Uterus (tissue), 4 donors: ENCODE measurements around the gene RASL12. TPM values are rescaled to one million over a fixed set of nuclear protein-coding genes. Genes with fewer than 3 reads are reported as not detected.

ENCODE experiments used
- DNase-seq, 2 donors: peaks; one replicate each; pipeline ENCODE4 v3.0.0-alpha.2; 2019 to 2020
- H3K27ac ChIP-seq, 2 donors: fragments of 200-600 bp; sonication (generic); 1 replicate in 1 of 2; 2 replicates in 1 of 2; pipeline ENCODE4 v1.5.1; 2016 to 2018
- H3K27me3 ChIP-seq, 2 donors: fragments of 200-600 bp; sonication (generic); one replicate each; pipeline ENCODE4 v1.5.1; 2018 to 2019; ENCODE audit warnings: control low read depth in 1 of 2
- H3K36me3 ChIP-seq, 2 donors: fragments of 200-600 bp; sonication (generic); one replicate each; pipeline ENCODE4 v1.5.1; 2019; ENCODE audit warnings: control low read depth in 1 of 2
- H3K4me1 ChIP-seq, 2 donors: fragments of 200-600 bp; sonication (generic); one replicate each; pipeline ENCODE4 v1.5.1; 2018 to 2019; ENCODE audit warnings: control low read depth in 1 of 2
- H3K4me3 ChIP-seq, 2 donors: fragments of 200-600 bp; sonication (generic); 1 replicate in 1 of 2; 2 replicates in 1 of 2; pipeline ENCODE4 v1.5.1; 2018 to 2019; ENCODE audit warnings: mild to moderate bottlenecking in 1 of 2
- H3K9me3 ChIP-seq, 2 donors: fragments of 200-600 bp; sonication (generic); one replicate each; pipeline ENCODE4 v1.5.1; 2019; ENCODE audit warnings: control low read depth in 1 of 2
- POLR2A ChIP-seq, 2 donors: fragments of 450-650 bp; IDR thresholded peaks; one replicate each; pipeline ENCODE4 v1.6.1; 2016; ENCODE audit warnings: antibody characterized with exemption in 2 of 2, mild to moderate bottlenecking in 1 of 2, moderate library complexity in 1 of 2
- intact Hi-C: fragments of 100-400 bp; cut with DNase I; formaldehyde crosslinking; loops from one replicate; pipeline ENCODE4 v1.15.1; 2023; ENCODE audit warnings: low total_unique reads
- total RNA-seq, 4 donors: library from RNA; depleted of rRNA in 3 of 4; stranded (reverse); fragments of >200 nt in 3 of 4; gene quantifications; one replicate each; pipeline versions ENCODE4 v1.1.0 to v1.2.4, GENCODE V29; 2014 to 2023
- TF ChIP-seq, protein P1 (sequence below), 4 experiments: fragments of 200-600 bp in 2 of 4; fragments of 450-650 bp in 2 of 4; sonication (generic) in 2 of 4; IDR thresholded peaks; one replicate each; pipeline ENCODE4 v1.5.1; 2016 to 2019; ENCODE audit warnings: antibody characterized with exemption in 4 of 4, mild to moderate bottlenecking in 2 of 4, moderate library complexity in 1 of 4
- donor health status: DM: yes; HTN: yes; CAD: no.

RASL12 gene
- total RNA-seq, 4 donors from 2014 or later: 65.3 to 116 (median 76.6) TPM

DNA sequence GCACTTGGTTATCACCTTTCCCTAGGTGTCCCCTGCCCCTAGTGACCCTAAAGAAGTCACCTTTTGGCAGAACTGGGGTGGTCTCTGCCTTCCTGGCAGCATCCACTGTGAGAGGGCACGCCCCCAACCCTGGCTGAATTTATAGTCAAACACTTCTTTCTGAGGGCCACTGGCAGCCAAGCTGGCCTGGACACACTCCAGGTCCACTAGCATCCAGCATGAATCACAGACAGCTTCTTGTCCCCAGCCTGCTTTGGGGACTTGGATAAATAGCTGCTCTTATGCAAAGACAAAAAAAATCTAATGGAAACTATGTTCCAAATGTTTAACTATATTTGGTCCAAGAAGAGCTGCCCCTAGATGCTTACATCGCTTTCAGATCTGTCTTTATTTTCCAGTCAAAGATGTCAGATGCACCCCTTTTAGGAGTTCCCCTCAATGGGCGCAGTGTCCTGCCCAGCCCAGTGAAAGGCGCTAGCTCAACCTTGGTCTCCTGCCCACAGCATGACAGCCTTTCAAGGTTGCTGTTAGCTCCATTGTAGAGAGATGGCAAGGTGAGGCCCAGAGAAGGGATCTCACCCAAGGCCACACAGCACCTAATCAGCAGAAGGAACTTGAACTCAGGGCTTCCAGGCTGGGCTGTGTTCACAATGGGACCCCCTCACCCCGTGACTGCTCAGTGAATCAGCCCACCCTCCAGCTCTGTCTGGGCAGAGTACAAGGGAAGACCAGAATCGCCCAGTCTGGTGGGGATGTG lies 7.0 kb downstream of the RASL12 start:
- Histone ChIP-seq H3K4me3 (no peak overlapping the region), H3K4me1 (peaks cover 0 to 4% of the 10 kb centered on the region in 2 donors)

DNA sequence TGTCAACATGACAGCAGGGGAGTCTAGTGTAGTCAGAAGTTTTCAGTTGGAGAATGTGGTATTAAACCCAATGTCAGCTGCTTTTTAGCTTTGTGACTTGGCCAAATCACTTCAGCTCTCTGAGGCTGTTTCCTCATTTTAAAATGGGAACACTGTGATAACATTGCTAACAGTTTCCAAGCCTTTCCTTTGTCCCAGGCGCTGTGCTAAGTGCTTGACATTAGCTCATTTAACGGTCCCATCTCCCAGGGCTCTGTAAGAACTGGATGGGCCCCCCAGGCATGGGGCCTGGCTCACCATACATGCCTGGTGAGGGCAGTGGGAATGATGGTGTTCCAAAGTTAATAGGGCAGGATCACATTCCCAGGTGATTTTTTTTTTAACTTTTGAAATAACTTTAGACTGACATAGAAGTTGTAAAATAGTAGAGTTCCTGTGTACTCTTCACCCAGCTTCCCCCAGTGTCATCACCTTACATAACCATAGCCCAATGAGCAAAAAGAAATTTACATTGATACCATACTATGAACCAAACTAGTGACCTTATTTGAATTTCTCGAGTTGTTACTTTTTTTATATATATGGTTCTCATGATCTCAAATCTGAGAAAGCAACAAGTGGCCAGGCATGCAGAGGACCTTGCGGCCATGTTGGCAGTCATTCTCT lies 7.7 kb downstream of the RASL12 start:
- intact Hi-C loops: no loop called here
- H3K36me3 ChIP-seq: no peaks in the 10 kb centered on the region
- TF ChIP-seq POLR2A (IDR thresholded peaks at IDR 0.05): no peak
- H3K4me3 ChIP-seq: no peak overlapping the region
- no peaks in the 10 kb centered on the region for H3K27me3 ChIP-seq
- H3K4me1 ChIP-seq: peaks cover 2 to 3% of the 10 kb centered on the region in 2 donors
- no peak for DNase-seq
- H3K27ac ChIP-seq: peak overlapping the region; percentile 80 to 98
- H3K9me3 ChIP-seq: no peaks in the 10 kb centered on the region

More for the DNA sequence above, 7.0 kb downstream of the RASL12 start:
- no peaks in the 10 kb centered on the region for H3K9me3 ChIP-seq
- no peaks in the 10 kb centered on the region for H3K27me3 ChIP-seq
- no peak for DNase-seq
- peak overlapping the region; percentile 80 to 98 for H3K27ac ChIP-seq
- H3K36me3 ChIP-seq: no peaks in the 10 kb centered on the region
- intact Hi-C loops: no loop called here
- no peak for TF ChIP-seq POLR2A (IDR thresholded peaks at IDR 0.05)
- TF ChIP-seq, protein P1, sequence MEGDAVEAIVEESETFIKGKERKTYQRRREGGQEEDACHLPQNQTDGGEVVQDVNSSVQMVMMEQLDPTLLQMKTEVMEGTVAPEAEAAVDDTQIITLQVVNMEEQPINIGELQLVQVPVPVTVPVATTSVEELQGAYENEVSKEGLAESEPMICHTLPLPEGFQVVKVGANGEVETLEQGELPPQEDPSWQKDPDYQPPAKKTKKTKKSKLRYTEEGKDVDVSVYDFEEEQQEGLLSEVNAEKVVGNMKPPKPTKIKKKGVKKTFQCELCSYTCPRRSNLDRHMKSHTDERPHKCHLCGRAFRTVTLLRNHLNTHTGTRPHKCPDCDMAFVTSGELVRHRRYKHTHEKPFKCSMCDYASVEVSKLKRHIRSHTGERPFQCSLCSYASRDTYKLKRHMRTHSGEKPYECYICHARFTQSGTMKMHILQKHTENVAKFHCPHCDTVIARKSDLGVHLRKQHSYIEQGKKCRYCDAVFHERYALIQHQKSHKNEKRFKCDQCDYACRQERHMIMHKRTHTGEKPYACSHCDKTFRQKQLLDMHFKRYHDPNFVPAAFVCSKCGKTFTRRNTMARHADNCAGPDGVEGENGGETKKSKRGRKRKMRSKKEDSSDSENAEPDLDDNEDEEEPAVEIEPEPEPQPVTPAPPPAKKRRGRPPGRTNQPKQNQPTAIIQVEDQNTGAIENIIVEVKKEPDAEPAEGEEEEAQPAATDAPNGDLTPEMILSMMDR (IDR thresholded peaks at IDR 0.05): no peak

DNA sequence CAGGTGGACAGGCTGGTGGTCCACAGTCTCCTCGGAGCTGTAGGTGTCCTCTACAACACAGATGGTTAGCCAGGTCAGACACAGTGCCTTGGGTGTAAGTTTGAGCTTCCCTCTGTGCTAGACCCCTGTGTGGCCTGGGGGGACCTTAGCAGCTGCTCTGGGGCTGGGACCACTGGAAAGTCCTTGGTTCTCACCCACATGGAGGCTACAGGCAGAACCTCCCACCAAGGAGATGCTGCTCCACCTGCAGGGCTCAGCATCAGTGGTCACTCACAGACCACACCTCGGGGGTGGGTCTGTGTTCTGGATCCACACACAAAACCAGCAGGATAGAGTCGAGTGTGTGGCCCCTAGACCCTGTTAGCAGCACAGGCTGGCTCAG lies 8.4 kb downstream of the RASL12 start:
- Histone ChIP-seq H3K9me3 (no peaks in the 10 kb centered on the region), H3K4me1 (peaks cover 3 to 10% of the 10 kb centered on the region in 2 donors), H3K27me3 (no peaks in the 10 kb centered on the region), H3K4me3 (no peak overlapping the region), H3K36me3 (no peaks in the 10 kb centered on the region), H3K27ac (peak overlapping the region; percentile 29 to 98)
- intact Hi-C loops: no loop called here
- DNase-seq: no peak
- TF ChIP-seq, protein P1 (IDR thresholded peaks at IDR 0.05): no peak
- TF ChIP-seq POLR2A (IDR thresholded peaks at IDR 0.05): no peak

DNA sequence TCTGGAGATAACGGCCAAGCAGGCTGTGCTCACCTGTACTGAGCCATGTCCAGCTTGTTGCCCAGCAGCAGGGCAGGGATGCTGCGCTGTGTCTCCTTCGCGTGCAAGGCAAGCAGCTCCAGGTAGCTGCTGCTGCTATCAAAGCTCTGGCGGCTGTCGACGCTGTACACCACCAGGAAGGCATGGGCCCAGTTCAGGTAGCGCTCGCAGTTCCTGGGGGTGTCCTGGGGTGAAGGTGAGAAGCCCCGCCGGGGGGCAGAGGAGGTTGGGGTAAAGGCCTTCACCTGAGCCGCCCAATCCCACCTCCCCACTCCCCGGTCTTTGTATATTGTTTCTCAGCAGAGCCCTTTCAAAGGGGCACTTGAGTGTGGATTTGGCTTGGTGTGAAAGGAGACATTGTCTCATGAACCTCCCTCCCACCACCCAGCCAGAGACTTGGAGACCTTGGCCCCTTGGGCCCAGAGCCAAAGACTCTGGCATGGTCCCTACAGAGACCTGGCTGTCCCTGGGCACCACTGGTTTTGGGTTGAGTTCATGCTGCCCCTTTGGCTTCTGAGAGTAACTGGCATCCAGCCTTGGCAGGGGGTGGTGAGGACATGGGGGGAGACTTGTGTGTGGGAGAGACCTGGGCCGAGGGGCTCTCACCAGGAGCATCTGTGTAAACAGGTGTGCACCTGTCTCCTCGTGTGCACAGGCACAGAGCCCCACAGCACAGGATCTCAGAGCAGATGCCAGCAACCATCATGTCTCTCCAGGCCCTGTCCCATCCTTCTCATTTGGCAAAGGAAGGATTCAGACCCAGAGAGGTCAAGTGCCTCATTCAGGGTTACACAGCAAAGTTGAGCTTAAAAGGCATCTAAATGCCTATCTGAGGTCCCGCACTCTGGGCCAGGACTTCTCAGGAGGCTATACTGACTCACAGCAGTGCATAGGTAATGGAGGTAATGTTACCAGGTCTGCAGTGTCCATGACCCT lies 9.1 kb downstream of the RASL12 start:
- H3K4me3 ChIP-seq: no peak overlapping the region
- H3K9me3 ChIP-seq: no peaks in the 10 kb centered on the region
- no peaks in the 10 kb centered on the region for H3K27me3 ChIP-seq
- peak overlapping the region; percentile 29 to 98 for H3K27ac ChIP-seq
- intact Hi-C loops: no loop called here
- peaks cover 3 to 11% of the 10 kb centered on the region in 2 donors for H3K4me1 ChIP-seq
- DNase-seq: no peak
- TF ChIP-seq, protein P1 (IDR thresholded peaks at IDR 0.05): no peak
- TF ChIP-seq POLR2A (IDR thresholded peaks at IDR 0.05): no peak
- H3K36me3 ChIP-seq: no peaks in the 10 kb centered on the region

DNA sequence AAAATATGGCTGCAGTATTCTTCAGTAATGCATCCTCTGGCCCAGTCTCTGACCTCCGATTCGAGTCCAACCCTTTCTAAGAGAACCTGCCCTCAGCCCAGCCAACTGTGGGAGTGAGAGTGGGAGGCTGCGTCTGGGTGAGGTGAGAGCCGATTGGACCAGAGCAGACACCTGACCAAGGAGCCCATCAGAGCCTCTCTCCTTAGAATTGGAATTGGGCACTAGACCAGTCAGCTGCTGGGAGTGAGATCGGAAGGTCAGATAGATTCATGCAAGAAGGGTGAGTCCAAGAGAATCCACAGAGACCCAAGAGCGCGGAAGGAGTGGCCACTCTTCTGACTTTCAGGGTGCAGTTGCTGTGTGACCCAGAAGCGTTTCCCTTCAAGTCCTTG lies 10.2 kb downstream of the RASL12 start:
- H3K36me3 ChIP-seq: no peaks in the 10 kb centered on the region
- TF ChIP-seq, protein P1 (IDR thresholded peaks at IDR 0.05): no peak
- no peak for TF ChIP-seq POLR2A (IDR thresholded peaks at IDR 0.05)
- DNase-seq: no peak
- peaks cover 3 to 11% of the 10 kb centered on the region in 2 donors for H3K4me1 ChIP-seq
- H3K4me3 ChIP-seq: no peak overlapping the region
- intact Hi-C loops: no loop called here
- H3K9me3 ChIP-seq: no peaks in the 10 kb centered on the region
- no peaks in the 10 kb centered on the region for H3K27me3 ChIP-seq
- H3K27ac ChIP-seq: peak overlapping the region in 1 of 2 donors; percentile 67
